Measurements from ENCODE around the gene RALY.
A peak's percentile ranks its signal among the peaks of the same experiment; 100 is the strongest.
"Not testable (repeated sequence)": the region's sequence is repeated elsewhere in the genome, so short reads cannot be mapped to it uniquely, and the experiment has no call there.

RALY gene

DNA sequence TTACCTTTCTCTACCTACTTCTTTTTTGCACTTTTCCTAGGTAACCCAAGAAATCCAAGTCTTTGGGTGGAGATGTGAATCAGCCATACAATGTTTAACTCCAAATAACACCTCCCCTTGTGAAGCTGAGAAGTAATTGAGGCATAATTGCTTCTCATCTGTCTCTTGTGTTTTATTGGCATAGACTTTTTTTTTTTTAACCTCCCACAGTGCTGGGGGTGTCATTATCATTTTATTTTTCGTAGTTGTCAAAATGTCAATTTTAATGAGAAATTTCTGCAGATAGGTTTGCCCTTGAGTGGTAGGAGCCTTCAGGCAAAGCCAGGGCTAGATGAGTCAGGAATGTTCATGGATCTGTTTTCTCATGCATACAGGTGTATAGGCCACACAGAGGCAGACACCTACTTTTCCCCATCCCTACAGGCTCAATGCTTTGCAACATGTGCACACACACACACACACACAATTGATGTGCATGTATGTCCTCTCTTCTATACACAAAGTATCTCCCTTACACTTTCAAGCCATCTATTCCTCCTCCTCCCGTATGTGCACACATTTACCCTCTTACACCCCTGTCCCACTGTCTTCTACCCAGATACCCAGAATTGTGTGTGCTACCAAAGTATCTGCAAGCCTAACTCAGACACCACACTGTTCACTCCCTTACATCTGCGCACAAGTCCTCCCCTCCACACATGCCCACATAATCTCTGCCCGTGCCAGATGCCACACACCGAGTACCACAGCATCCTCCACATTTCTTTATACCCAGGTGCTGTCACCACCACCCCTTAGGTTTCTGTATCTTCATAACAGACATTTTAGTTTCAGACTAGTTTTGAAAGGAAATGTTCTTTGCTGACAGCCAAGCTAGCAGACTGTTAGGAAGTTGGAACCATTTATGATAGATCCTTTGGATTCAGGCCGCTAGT lies 22.0 kb downstream of the RALY start:
- no peak for DNase-seq (ENCODE audit: low read depth in 2 of 2)

DNA sequence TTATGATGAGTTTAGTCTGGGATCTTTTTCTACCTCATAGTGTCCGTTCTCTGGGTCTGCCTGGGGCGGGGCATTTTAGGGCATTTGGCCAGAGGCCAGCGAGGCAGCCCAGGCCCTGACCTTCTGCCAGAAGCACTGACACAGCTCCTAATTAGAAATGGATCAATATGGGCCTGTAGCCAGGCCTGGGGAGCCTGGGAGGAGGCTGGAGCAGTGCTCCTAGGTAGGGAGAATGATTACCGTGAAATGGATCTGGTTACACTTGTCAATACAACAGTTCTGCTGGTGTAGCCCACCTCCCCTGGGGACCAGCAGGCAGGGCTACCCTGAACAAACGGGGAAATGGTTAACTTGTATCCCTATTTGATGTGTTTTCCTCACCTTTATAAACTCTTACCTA lies 23.0 kb downstream of the RALY start:
- no peak for DNase-seq (ENCODE audit: low read depth in 2 of 2)

- DNase-seq (ENCODE audit: low read depth in 2 of 2): no peak
These were observed 23.9 kb downstream of the RALY start for GRCh38 chr20:34017610-34018009.

- no peak for DNase-seq (ENCODE audit: low read depth in 2 of 2)
These were observed 24.5 kb downstream of the RALY start for GRCh38 chr20:34018166-34018565.

GRCh38 chr20:34022151-34022838 lies 28.6 kb downstream of the RALY start:
- DNase-seq (ENCODE audit: low read depth in 2 of 2): no peak

- DNase-seq (ENCODE audit: low read depth in 2 of 2): no peak
These were observed 29.1 kb downstream of the RALY start for GRCh38 chr20:34022839-34023234.

DNA sequence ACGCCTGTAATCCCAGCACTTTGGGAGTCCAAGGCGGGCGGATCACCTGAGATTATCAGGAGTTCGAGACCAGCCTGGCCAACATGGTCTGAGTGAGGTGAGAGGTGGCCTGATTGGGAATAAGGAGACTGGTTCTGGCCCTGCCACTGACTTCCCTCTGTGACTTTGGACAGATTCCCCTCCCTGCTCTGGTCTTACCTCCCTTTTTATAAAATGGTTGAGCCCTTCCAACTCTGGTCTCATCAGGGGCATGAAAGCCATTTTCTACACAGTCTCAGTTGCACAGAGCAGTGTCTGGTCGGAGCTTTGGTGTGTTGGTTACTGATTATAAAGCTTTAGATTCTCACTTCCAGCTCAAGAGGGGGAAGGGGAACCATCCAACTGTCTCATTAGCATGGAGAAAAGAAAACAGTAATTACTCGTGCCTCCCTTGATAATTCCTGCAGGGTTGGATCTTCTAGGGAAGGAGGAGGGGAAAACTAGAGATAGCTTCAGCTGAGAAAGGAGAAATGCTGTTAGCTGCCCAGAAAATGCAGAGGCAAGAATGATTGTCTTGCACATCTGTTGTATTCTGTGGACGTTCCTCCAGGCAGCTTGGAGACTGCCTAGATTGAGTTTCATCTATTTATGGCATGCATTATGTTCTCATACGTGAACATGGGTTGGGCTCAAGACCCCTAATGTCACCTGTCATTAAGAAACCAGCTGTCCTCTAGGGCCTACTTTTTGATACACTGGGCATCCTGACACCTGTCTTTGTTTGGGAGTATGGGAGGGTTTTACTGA lies 30.4 kb downstream of the RALY start:
- DNase-seq (ENCODE audit: low read depth in 2 of 2): no peak

DNA sequence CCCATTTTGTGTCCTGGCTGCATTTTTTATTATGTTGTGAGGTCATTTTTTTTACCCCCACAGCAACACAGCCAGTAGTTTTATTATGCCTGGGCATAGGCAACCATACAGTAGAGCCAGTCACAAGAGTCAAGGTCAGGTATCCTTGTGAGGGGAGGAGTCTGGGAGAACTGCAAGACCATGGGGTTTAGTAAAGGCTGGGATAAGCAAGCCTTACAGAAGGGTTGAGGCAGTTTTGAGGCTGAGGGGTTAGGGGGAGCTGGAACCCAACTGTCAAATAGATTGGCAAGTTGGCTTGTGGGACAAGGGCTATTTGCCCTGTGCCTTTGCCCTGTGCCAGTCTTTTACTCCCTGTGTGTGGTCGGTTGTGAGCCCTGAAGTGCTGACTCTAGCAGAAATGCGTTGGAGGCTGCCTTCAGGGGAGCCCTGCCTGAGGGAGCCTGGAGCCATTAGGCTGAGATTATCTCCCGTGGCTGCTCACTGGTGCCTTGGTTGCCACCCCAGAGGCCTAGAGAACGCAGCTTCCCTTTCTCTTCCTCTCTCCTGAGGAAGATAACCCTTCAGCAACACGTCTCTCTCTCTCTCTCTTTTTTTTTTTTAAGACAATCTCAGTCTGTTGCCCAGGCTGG lies 31.1 kb downstream of the RALY start:
- no peak for DNase-seq (ENCODE audit: low read depth in 2 of 2)

DNA sequence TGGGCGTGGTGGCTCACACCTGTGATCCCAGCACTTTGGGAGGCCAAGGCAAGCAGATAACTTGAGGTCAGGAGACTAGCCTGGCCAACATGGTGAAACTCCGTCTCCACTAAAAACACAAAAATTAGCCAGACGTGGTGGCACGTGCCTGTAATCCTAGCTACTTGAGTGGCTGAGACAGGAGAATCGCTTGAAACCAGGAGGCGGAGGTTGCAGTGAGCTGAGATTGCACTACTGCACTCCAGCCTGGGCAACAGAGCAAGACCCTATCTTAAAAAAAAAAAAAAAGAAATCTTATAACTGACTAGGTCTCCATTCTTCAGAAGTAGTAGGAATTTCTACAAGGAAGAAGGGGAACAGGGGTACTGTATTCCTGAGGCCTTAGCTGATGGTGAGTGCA lies 34.3 kb downstream of the RALY start:
- DNase-seq (ENCODE audit: low read depth in 2 of 2): not testable (repeated sequence)

DNA sequence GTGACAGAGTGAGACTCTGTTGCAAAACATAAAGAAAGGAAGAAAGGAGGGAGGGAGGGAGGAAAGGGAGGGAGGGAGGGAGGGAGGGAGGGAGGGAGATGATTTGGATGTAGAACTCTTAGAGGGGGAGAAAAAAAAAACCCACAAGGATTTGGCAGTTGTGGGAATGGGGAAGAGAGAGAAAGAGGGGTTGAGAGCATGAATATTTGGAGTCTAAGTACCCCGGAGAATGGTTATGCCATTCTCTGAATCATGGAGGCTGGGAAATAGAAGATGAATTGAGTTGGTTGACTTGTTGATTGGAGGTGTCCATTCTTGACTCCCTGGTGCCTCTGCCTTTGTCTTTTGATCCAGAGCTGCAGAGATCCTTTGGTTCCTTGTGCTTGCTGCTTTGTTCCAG lies 35.7 kb downstream of the RALY start:
- DNase-seq (ENCODE audit: low read depth in 2 of 2): no peak

DNA sequence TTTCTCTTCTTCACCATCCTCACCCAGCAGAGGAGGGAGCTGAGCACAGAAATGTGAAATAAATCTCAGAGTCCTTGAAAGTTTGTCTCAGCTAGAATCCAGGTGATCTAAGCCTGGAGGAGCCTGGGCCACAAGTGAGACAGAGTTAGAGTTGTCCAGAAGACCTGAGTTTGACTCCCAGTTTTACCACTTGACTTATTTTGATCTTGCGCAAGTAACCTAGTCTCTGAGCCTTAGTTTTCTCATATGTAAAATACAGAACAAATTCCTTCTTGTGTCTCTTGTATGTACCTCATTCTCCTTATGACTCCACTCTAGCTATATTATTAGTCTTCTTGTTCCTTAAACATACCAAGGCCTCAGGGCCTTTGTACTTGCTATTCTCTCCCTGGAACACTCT lies 36.7 kb downstream of the RALY start:
- DNase-seq (ENCODE audit: low read depth in 2 of 2): no peak

GRCh38 chr20:34033903-34034302 lies 40.2 kb downstream of the RALY start:
- DNase-seq (ENCODE audit: low read depth in 2 of 2): no peak

DNA sequence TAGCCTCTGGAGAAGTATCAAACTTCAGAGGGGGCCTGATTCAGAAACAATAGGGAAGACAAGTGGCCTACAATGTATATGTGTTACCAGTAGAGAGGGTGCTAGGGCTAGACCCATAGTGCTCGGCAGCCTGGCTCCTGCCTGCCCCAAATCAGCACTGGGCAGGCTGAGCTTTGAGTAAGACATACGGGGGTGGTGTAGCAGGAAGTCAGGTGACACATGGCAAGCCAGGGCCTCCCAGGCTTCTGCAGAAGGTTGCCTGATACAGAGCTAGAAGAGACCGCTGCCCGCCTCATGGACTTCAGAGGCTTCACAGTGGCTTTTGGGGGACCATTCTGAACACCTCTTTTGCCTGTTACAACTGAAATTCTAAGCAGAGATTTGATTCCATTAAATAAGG lies 43.4 kb downstream of the RALY start:
- DNase-seq (ENCODE audit: low read depth in 2 of 2): peak; percentile 7 to 26

DNA sequence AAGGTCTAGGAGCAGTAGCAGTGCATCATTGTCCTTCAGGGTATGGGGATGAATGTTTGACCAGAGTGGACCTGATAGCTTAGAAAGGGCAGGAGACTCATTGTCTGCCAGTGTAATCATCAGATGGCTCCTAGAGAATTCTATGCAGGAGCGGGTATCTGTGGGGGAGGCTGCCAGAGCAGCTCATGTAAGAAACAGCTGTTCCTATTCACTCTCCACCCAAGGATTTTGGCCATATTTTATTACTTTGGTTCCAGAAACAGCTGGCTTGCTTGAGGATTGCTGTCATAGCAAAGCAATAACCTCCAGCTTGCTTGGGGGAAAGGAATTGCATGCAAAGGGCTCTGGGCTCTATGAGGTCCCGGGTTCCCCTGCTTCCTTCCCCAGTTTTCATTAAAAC lies 44.1 kb downstream of the RALY start:
- no peak for DNase-seq (ENCODE audit: low read depth in 2 of 2)

GRCh38 chr20:34040300-34040995 lies 46.7 kb downstream of the RALY start:
- DNase-seq (ENCODE audit: low read depth in 2 of 2): no peak

GRCh38 chr20:34041226-34041625 lies 47.5 kb downstream of the RALY start:
- DNase-seq (ENCODE audit: low read depth in 2 of 2): no peak

- DNase-seq (ENCODE audit: low read depth in 2 of 2): no peak
These were observed 48.6 kb downstream of the RALY start for GRCh38 chr20:34042262-34042661.

DNA sequence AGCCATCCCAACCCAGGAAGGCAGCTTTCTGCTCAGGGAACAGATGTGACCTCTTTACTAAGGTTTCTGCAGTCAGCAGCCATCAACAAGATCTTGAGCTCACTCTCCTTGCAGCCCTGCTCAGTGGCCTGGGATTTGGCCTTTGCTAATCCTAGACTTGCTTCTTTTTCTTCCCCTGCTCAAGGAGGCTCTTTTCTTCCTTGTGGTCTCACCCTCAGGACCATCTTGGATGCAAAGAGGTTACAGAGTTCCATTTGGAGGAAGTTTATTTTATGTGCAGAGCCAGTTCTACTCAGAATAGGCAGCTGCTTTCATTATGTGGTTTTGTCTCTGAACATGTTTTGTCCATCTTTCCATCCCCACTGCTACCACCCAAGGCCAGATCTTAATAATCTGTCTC lies 49.3 kb downstream of the RALY start:
- DNase-seq (ENCODE audit: low read depth in 2 of 2): no peak

DNA sequence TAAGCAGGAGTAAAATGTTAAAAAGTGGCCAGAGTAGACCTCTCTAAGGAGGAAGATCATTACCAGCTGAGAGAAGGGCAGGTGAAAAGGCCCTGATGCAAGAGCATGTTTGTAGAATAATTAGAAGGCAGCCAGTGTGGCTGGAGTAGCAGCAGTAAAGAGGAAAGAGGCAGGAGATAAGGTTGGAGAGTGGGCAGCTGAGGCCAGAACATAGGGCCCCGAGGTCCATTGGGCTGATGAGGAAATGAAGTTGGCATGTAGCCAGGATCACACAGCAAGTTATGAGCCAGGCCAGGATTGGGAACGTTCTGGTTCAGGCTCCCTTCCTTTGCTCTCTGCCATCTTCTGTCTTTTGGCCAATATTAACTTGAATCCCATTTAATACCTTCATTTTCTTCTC lies 51.6 kb downstream of the RALY start:
- no peak for DNase-seq (ENCODE audit: low read depth in 2 of 2)

GRCh38 chr20:34045930-34046725 lies 52.4 kb downstream of the RALY start:
- DNase-seq (ENCODE audit: low read depth in 2 of 2): no peak
